ENCODE results near the gene ZNF469.
A peak's percentile ranks its signal among the peaks of the same experiment; 100 is the strongest.

Gene ZNF469

GRCh38 chr16:88387941-88388627 is 5.3 kb downstream of the ZNF469 start:
- no peak for TF ChIP-seq CTCF (IDR thresholded peaks at IDR 0.05; ENCODE audit: low read depth, low read length)
- peak overlapping the region; percentile 30 for H3K4me3 ChIP-seq (ENCODE audit: low read depth, low read length)

DNA sequence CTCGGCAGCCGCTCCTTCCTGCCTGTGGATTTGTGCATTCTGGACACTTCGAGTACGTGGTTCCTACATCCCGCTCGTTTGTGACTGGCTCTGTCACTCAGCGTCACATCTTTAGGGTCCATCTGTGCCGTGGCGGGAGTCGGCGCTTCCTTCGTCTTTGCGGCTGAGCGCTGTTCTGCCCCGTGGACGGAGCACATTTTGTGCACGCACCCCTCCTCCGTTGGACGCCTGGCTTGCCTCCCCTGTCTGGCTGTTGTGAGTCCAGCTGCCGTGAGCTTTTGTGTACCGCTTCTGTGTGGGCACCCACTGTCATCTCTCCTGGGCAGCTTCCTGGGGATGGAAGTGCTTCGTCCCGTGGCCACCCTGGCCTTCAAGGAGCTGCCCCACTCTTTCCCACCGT is 6.4 kb downstream of the ZNF469 start:
- no peak overlapping the region for H3K4me3 ChIP-seq (ENCODE audit: low read depth, low read length)
- no peak for TF ChIP-seq CTCF (IDR thresholded peaks at IDR 0.05; ENCODE audit: low read depth, low read length)

GRCh38 chr16:88389621-88390160 is 6.9 kb downstream of the ZNF469 start:
- TF ChIP-seq CTCF (IDR thresholded peaks at IDR 0.05; ENCODE audit: low read depth, low read length), result no peak

DNA sequence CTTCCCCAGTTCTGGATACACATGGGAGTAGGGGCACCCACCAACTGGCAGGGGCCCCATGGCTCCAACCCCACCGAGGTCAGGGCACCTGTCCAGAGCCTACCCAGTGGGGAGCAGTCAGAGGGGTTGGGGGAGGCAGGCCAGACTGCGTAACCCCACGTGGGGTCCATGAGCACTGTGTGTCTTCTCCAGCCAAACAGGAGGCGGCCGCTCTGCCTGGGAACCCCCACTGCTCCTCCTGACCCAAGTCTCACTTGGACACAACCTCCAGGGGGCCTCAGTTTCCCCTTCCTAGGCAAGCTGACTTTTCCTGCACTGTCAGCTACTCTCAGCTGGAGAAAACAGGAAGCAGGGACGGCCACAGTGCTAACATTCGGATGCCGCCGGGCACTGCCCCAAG is 7.5 kb downstream of the ZNF469 start:
- no peak for TF ChIP-seq CTCF (IDR thresholded peaks at IDR 0.05; ENCODE audit: low read depth, low read length)
- no peak overlapping the region for H3K4me3 ChIP-seq (ENCODE audit: low read depth, low read length)

More at GRCh38 chr16:88389621-88390160, 6.9 kb downstream of the ZNF469 start:
- no peak overlapping the region for H3K4me3 ChIP-seq (ENCODE audit: low read depth, low read length)

- H3K4me3 ChIP-seq (ENCODE audit: low read depth, low read length), result no peak overlapping the region
- no peak for TF ChIP-seq CTCF (IDR thresholded peaks at IDR 0.05; ENCODE audit: low read depth, low read length)
Observed at GRCh38 chr16:88390735-88391134, 8.0 kb downstream of the ZNF469 start.

GRCh38 chr16:88391144-88391850 is 8.5 kb downstream of the ZNF469 start:
- TF ChIP-seq CTCF (IDR thresholded peaks at IDR 0.05; ENCODE audit: low read depth, low read length), result no peak

DNA sequence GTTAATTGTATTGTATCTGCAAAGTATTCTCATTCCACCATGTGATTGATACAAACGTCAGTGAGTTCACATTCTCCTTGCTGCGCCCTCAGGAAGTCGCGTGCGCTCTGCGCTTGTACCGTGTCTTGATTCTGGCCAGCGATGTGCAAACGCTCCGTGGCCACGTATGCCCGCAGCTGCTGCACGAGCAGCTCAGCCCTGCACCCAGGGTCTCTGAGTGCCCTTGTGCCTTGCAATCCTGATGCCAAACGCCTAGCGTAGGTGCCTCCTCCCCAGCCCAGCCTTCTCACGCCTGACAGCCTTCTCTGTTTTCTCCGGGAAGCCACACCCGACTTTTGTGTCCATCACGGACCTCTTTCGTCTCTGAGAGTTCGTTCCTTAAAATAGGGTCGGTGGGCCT is 9.4 kb downstream of the ZNF469 start:
- no peak for TF ChIP-seq CTCF (IDR thresholded peaks at IDR 0.05; ENCODE audit: low read depth, low read length)
- no peak overlapping the region for H3K4me3 ChIP-seq (ENCODE audit: low read depth, low read length)

More at GRCh38 chr16:88391144-88391850, 8.5 kb downstream of the ZNF469 start:
- H3K4me3 ChIP-seq (ENCODE audit: low read depth, low read length), result no peak overlapping the region
